GM19351 (cell line): ENCODE results near the gene PCSK1.
"Not testable (repeated sequence)": the region's sequence is repeated elsewhere in the genome, so short reads cannot be mapped to it uniquely, and the experiment has no call there.

Experiments
- ATAC-seq: cut with Tn5 transposase; IDR thresholded peaks from one replicate; pipeline ENCODE4 v1.9.1; 2021; ENCODE audit warnings: mild to moderate bottlenecking, moderate library complexity; ENCODE audit not compliant: unreplicated experiment

The PCSK1 gene

GRCh38 chr5:96374653-96375052, 58.4 kb downstream of the PCSK1 start:
- ATAC-seq, result no peak

- ATAC-seq, result no peak
Observed at GRCh38 chr5:96373381-96373733, 59.7 kb downstream of the PCSK1 start.

GRCh38 chr5:96372726-96373380, 60.2 kb downstream of the PCSK1 start:
- no peak for ATAC-seq

- no peak for ATAC-seq
Observed at GRCh38 chr5:96370976-96371375, 62.1 kb downstream of the PCSK1 start.

- ATAC-seq, result not testable (repeated sequence)
Observed at GRCh38 chr5:96367337-96367736, 65.7 kb downstream of the PCSK1 start.

GRCh38 chr5:96354237-96354636, 78.8 kb downstream of the PCSK1 start:
- ATAC-seq, result no peak

GRCh38 chr5:96353220-96353619, 79.8 kb downstream of the PCSK1 start:
- ATAC-seq, result no peak

- ATAC-seq, result no peak
Observed at GRCh38 chr5:96350678-96351077, 82.4 kb downstream of the PCSK1 start.

GRCh38 chr5:96348536-96348935, 84.5 kb downstream of the PCSK1 start:
- no peak for ATAC-seq

GRCh38 chr5:96347502-96348292, 85.4 kb downstream of the PCSK1 start:
- no peak for ATAC-seq

GRCh38 chr5:96344678-96345577, 88.1 kb downstream of the PCSK1 start:
- peak; percentile 99 for ATAC-seq

- no peak for ATAC-seq
Observed at GRCh38 chr5:96343094-96343493, 90.0 kb downstream of the PCSK1 start.

- ATAC-seq, result no peak
Observed at GRCh38 chr5:96342581-96342980, 90.5 kb downstream of the PCSK1 start.
